PC-9 (cell line): ENCODE results near the gene ANKRD66. TPM values are rescaled to one million over a fixed set of nuclear protein-coding genes. Genes with fewer than 3 reads are reported as not detected.

ENCODE experiments used
- Bru-seq: library from RNA; stranded (reverse); fragments of 400-500 nt; gene quantifications from one replicate; lab custom pipeline; 2021; lab: Mats Ljungman, UMichigan
- BruChase-seq, 2 experiments: library from RNA; stranded (reverse); fragments of 400-500 nt; gene quantifications; one replicate each; lab custom pipeline; 2021; lab: Mats Ljungman, UMichigan
- BruUV-seq: library from RNA; stranded (reverse); fragments of 400-500 nt; replicated peaks from 2 replicates; lab custom pipeline; 2021; lab: Mats Ljungman, UMichigan
- CTCF ChIA-PET: fragments of 300-600 bp; sonication (Branson Sonifier 250); formaldehyde crosslinking; loops from one replicate; lab custom pipeline; 2022; ENCODE audit warnings: antibody characterized with exemption; lab: Charles Lee
- POLR2A ChIA-PET: fragments of 300-600 bp; sonication (Branson Sonifier 250); formaldehyde crosslinking; loops from one replicate; lab custom pipeline; 2022; ENCODE audit warnings: antibody characterized with exemption; ENCODE audit not compliant: unreplicated experiment; lab: Charles Lee
- DNase-seq, 2 experiments: peaks; one replicate each; pipeline versions ENCODE4 v3.0.0 to v3.0.0-alpha.2; 2015 to 2022; ENCODE audit warnings: mixed read lengths in 1 of 2
- H2AFZ ChIP-seq: fragments of 200-600 bp; sonication (generic); 2 replicates; pipeline ENCODE4 v1.8.1; 2017; ENCODE audit warnings: antibody characterized with exemption
- H3F3A ChIP-seq: fragments of 200-600 bp; sonication (generic); 2 replicates; pipeline ENCODE4 v1.8.1; 2017; ENCODE audit warnings: antibody characterized with exemption, mild to moderate bottlenecking, low read depth; ENCODE audit not compliant: insufficient read depth
- H3K27ac ChIP-seq: fragments of 200-600 bp; sonication (generic); 2 replicates; pipeline ENCODE4 v1.6.1; 2016; ENCODE audit warnings: mixed run types
- H3K27me3 ChIP-seq: fragments of 200-600 bp; sonication (generic); 2 replicates; pipeline ENCODE4 v1.6.1; 2016; ENCODE audit warnings: low read depth, mixed run types; ENCODE audit not compliant: insufficient read depth
- H3K36me3 ChIP-seq: fragments of 200-600 bp; sonication (generic); 2 replicates; pipeline ENCODE4 v1.6.1; 2016; ENCODE audit warnings: low read depth, mixed run types
- H3K4me1 ChIP-seq: fragments of 200-600 bp; sonication (generic); replicated peaks from 2 replicates; pipeline ENCODE4 v1.6.1; 2016; ENCODE audit warnings: mixed run types; ENCODE audit not compliant: insufficient read depth
- H3K4me2 ChIP-seq: fragments of 200-600 bp; sonication (generic); 2 replicates; pipeline ENCODE4 v1.6.1; 2017; ENCODE audit warnings: mixed run types
- H3K4me3 ChIP-seq: fragments of 200-600 bp; sonication (generic); 2 replicates; pipeline ENCODE4 v1.6.1; 2016; ENCODE audit warnings: mixed run types
- H3K79me2 ChIP-seq: fragments of 200-600 bp; sonication (generic); 2 replicates; pipeline ENCODE4 v1.6.1; 2017; ENCODE audit warnings: low read depth, mixed run types
- H3K9me2 ChIP-seq: fragments of 200-600 bp; sonication (generic); 2 replicates; pipeline ENCODE4 v1.8.1; 2017; ENCODE audit warnings: mild to moderate bottlenecking; ENCODE audit not compliant: insufficient read depth
- H3K9me3 ChIP-seq: fragments of 200-600 bp; sonication (generic); 2 replicates; pipeline ENCODE4 v1.8.1; 2016; ENCODE audit warnings: low read depth; ENCODE audit not compliant: insufficient read depth
- H4K20me1 ChIP-seq: fragments of 200-600 bp; sonication (generic); 2 replicates; pipeline ENCODE4 v1.8.1; 2017; ENCODE audit not compliant: insufficient read depth
- CTCF ChIP-seq: fragments of 200-600 bp; sonication (generic); conservative IDR thresholded peaks from 2 replicates; pipeline ENCODE4 v1.6.1; 2017; ENCODE audit warnings: mixed run types, antibody characterized with exemption, mild to moderate bottlenecking, moderate library complexity
- EZH2 ChIP-seq: fragments of 200-600 bp; sonication (generic); IDR thresholded peaks from 2 replicates; pipeline ENCODE4 v1.8.0; 2017; ENCODE audit warnings: antibody characterized with exemption, low read depth
- intact Hi-C: fragments of 100-400 bp; cut with micrococcal nuclease; formaldehyde crosslinking; loops from one replicate; pipeline ENCODE4 v1.10.0; 2022; ENCODE audit not compliant: unreplicated experiment
- long read RNA-seq: library from polyadenylated mRNA; stranded (forward); transcript quantifications from one replicate; pipeline ENCODE4 v2.0.0, GENCODE V29; 2022
- total RNA-seq: library from RNA; stranded (reverse); gene quantifications from 2 replicates; pipeline ENCODE4 v1.2.3, GENCODE V29; 2021

ANKRD66 gene
- total RNA-seq (not detected in 2 replicates), Bru-seq, nascent RNA (not detected), BruChase-seq, experiment 1, labeled RNA remaining after a 2-hour chase (not detected), BruChase-seq, experiment 2, labeled RNA remaining after a 6-hour chase (not detected)
- long read RNA-seq = 0 reads

DNA sequence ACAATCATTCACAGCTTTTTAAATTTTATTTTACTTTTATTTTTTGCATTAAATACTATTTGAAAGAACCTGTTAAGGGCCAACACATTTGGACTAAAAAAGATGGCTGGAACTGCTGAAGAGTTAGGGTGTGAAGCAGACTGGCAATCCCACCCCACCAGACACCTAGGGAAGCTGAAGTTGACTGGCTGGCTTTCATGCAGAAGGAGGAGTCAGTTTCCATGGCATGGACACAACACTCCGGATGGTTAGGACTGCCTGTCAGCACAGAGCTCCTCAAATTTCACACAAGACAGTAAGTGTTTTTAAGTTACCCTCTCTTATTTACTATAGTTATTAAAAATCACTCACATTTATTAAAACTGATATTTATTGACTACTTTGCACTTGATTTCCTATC, at the start of gene ANKRD66:
TSS of gene ANKRD66 (plus strand) at position 238 of the 400 bp plus-strand sequence. CDS start 5,016 bp downstream, outside the sequence.
- no peak within 1 kb of the TSS for H3K4me2 ChIP-seq
- CTCF ChIA-PET = no interaction called here
- intact Hi-C loops = no loop called here
- H3K36me3 ChIP-seq = no peaks in the 10 kb centered on the region
- BruUV-seq = no TSS peak
- no peaks in the 10 kb centered on the region for H3K9me2 ChIP-seq
- H2AFZ ChIP-seq = no peak within 1 kb of the TSS
- no peaks in the 10 kb centered on the region for H3K27me3 ChIP-seq
- no peaks in the 10 kb centered on the region for H3F3A ChIP-seq
- no peaks in the 10 kb centered on the region for H3K4me1 ChIP-seq
- no peak within 1 kb of the TSS for H3K27ac ChIP-seq
- no peak for TF ChIP-seq CTCF
- no peak for TF ChIP-seq EZH2
- no peak for DNase-seq
- POLR2A ChIA-PET = interaction anchor here (0.5 to 0.7 kb wide), 3 partner anchors 94 to 737 kb away, joined by 3 to 6 read pairs (median 6); partner anchors contain the start of gene CYP39A1
- H3K9me3 ChIP-seq = no peaks in the 10 kb centered on the region
- H3K79me2 ChIP-seq = no peaks in the 10 kb centered on the region
- H3K4me3 ChIP-seq = no peak within 1 kb of the TSS
- H4K20me1 ChIP-seq = no peaks in the 10 kb centered on the region

- POLR2A ChIA-PET = no interaction called here
- CTCF ChIA-PET = no interaction called here
- no TSS peak for BruUV-seq
Measured at GRCh38 chr6:46699970-46700369, 46.8 kb upstream of the ANKRD66 start.

GRCh38 chr6:46704562-46704961, 42.2 kb upstream of the ANKRD66 start:
- no peaks in the 10 kb centered on the region for H4K20me1 ChIP-seq
- H3K4me1 ChIP-seq = peaks cover 12% of the 10 kb centered on the region
- intact Hi-C loops = loop anchor here (5.0 to 10.0 kb wide), 2 partner anchors 78 to 290 kb away; no protein-coding TSS in a partner anchor
- CTCF ChIA-PET = no interaction called here
- POLR2A ChIA-PET = interaction anchor here (0.6 kb wide), 2 partner anchors 221 to 346 kb away, joined by 6 to 7 read pairs; no protein-coding TSS in a partner anchor
- no peaks in the 10 kb centered on the region for H3K36me3 ChIP-seq
- H3K79me2 ChIP-seq = no peaks in the 10 kb centered on the region
- peak overlapping the region; percentile 9; the same call in 1 of the 2 replicates for H3K4me2 ChIP-seq
- no peaks in the 10 kb centered on the region for H3K27me3 ChIP-seq
- H3K9me2 ChIP-seq = no peaks in the 10 kb centered on the region
- H2AFZ ChIP-seq = no peak overlapping the region
- H3K9me3 ChIP-seq = 0 out of 2 replicates have a peak, but pooled peaks cover 3% of the 10 kb centered on the region
- peak; percentile 66 for TF ChIP-seq CTCF
- TF ChIP-seq EZH2 = no peak
- BruUV-seq = no TSS peak
- H3K4me3 ChIP-seq = no peak overlapping the region
- no peak overlapping the region for H3K27ac ChIP-seq
- no peaks in the 10 kb centered on the region for H3F3A ChIP-seq
- peak in 1 of 2 experiments; percentile 49 for DNase-seq

More at GRCh38 chr6:46699970-46700369, 46.8 kb upstream of the ANKRD66 start:
- Histone ChIP-seq H3K9me3 (no peaks in the 10 kb centered on the region), H3K4me3 (no peak overlapping the region), H3K79me2 (no peaks in the 10 kb centered on the region), H3K4me1 (peaks cover 4% of the 10 kb centered on the region), H3K4me2 (no peak overlapping the region), H4K20me1 (no peaks in the 10 kb centered on the region), H3K9me2 (no peaks in the 10 kb centered on the region), H2AFZ (no peak overlapping the region), H3K27ac (no peak overlapping the region), H3K27me3 (no peaks in the 10 kb centered on the region), H3F3A (no peaks in the 10 kb centered on the region), H3K36me3 (no peaks in the 10 kb centered on the region)
- DNase-seq = no peak
- intact Hi-C loops = loop anchor here (5.0 to 10.0 kb wide), 2 partner anchors 82 to 295 kb away; no protein-coding TSS in a partner anchor
- no peak for TF ChIP-seq EZH2
- TF ChIP-seq CTCF = no peak
